Endothelial cell of umbilical vein (primary cell): ENCODE data around the gene DCC. TPM values are rescaled to one million over a fixed set of nuclear protein-coding genes. Genes with fewer than 3 reads are reported as not detected.

ENCODE experiments used
- BruUV-seq: library from RNA; stranded (reverse); fragments of 400-500 nt; replicated peaks from 2 replicates; lab custom pipeline; 2021; lab: Mats Ljungman, UMichigan
- CTCF ChIA-PET: fragments of 300-600, 350-600 bp; sonication (Branson Sonifier 250); formaldehyde crosslinking; loops from one replicate; lab custom pipeline; 2021; ENCODE audit warnings: antibody characterized with exemption, inconsistent platforms; lab: Charles Lee
- POLR2A ChIA-PET: fragments of 300-600, 350-600 bp; sonication (Branson Sonifier 250); formaldehyde crosslinking; loops from one replicate; lab custom pipeline; 2021; ENCODE audit warnings: antibody characterized with exemption, inconsistent platforms; lab: Charles Lee
- DNase-seq: peaks from one replicate; pipeline ENCODE4 v3.0.0-alpha.2; 2011; ENCODE audit warnings: low read depth, low spot score
- FAIRE-seq: peaks from 2 replicates; lab custom pipeline; 2011; peaks lifted over from hg19 to GRCh38; lab: Jason Lieb, UNC
- H2AFZ ChIP-seq: 2 replicates; pipeline ENCODE4 v1.6.0; 2012; ENCODE audit warnings: low read depth, low read length, control low read depth, inconsistent platforms
- H3K27ac ChIP-seq: 2 replicates; pipeline ENCODE4 v1.5.1; 2011; ENCODE audit warnings: low read depth, mild to moderate bottlenecking, control low read depth, low read length, moderate library complexity; ENCODE audit not compliant: insufficient read depth
- H3K27me3 ChIP-seq, 2 experiments: 2 replicates each; pipeline versions ENCODE4 v1.6.0 to v1.6.1; 2011; ENCODE audit warnings: low read length in 2 of 2, mixed read lengths in 1 of 2; ENCODE audit not compliant: control insufficient read depth in 2 of 2, insufficient read depth in 2 of 2
- H3K36me3 ChIP-seq, 2 experiments: 2 replicates in 1 of 2; 3 replicates in 1 of 2; pipeline ENCODE4 v1.5.1; 2011; ENCODE audit warnings: low read length in 2 of 2, mild to moderate bottlenecking in 1 of 2, moderate library complexity in 1 of 2; ENCODE audit not compliant: control insufficient read depth in 2 of 2, insufficient read depth in 2 of 2; ENCODE audit errors: extremely low read depth in 1 of 2
- H3K4me1 ChIP-seq: 3 replicates; pipeline ENCODE4 v1.5.1; 2011; ENCODE audit warnings: mild to moderate bottlenecking, low read length; ENCODE audit not compliant: control insufficient read depth, insufficient read depth; ENCODE audit errors: extremely low read depth
- H3K4me2 ChIP-seq: 2 replicates; pipeline ENCODE4 v1.6.1; 2011; ENCODE audit warnings: low read length, control low read depth, mixed read lengths; ENCODE audit not compliant: insufficient read depth
- H3K4me3 ChIP-seq, 3 experiments: fragments of 200-600 bp in 1 of 3; sonication (generic), shearing (Covaris generic) in 1 of 3; replicated peaks in 1 of 3; 2 replicates each; pipeline ENCODE4 v1.5.1; 2011 to 2016; ENCODE audit warnings: control low read depth in 3 of 3, low read length in 3 of 3, mild to moderate bottlenecking in 2 of 3, inconsistent platforms in 1 of 3, low read depth in 1 of 3, moderate library complexity in 1 of 3; ENCODE audit not compliant: insufficient read depth in 1 of 3
- H3K79me2 ChIP-seq: 2 replicates; pipeline ENCODE4 v1.6.0; 2012; ENCODE audit warnings: low read length, inconsistent platforms; ENCODE audit not compliant: control insufficient read depth, insufficient read depth
- H3K9ac ChIP-seq: replicated peaks from 2 replicates; pipeline ENCODE3; 2011; ENCODE audit warnings: low read length, control low read depth; ENCODE audit not compliant: insufficient read depth; ENCODE audit errors: extremely low read depth
- H3K9me1 ChIP-seq: replicated peaks from 3 replicates; pipeline ENCODE4 v1.6.0; 2011; ENCODE audit warnings: mild to moderate bottlenecking, low read length; ENCODE audit not compliant: control insufficient read depth, insufficient read depth; ENCODE audit errors: extremely low read depth
- H3K9me3 ChIP-seq: replicated peaks from 2 replicates; pipeline ENCODE4 v1.5.1; 2012; ENCODE audit warnings: low read length, inconsistent platforms; ENCODE audit not compliant: control insufficient read depth, insufficient read depth
- H4K20me1 ChIP-seq: replicated peaks from 2 replicates; pipeline ENCODE3; 2011; ENCODE audit warnings: mild to moderate bottlenecking, low read length; ENCODE audit not compliant: control insufficient read depth, insufficient read depth; ENCODE audit errors: extremely low read depth
- EZH2 ChIP-seq: IDR thresholded peaks from 2 replicates; pipeline ENCODE4 v1.6.1; 2012; ENCODE audit warnings: borderline replicate concordance, low read depth, mild to moderate bottlenecking, moderate library complexity, low read length, inconsistent platforms; ENCODE audit not compliant: severe bottlenecking
- FOS ChIP-seq: IDR thresholded peaks from 2 replicates; pipeline ENCODE4 v1.6.1; 2011; ENCODE audit warnings: mild to moderate bottlenecking, low read length, moderate library complexity, borderline replicate concordance; ENCODE audit not compliant: insufficient read depth
- GATA2 ChIP-seq: IDR thresholded peaks from 2 replicates; pipeline ENCODE4 v1.7.0; 2011; ENCODE audit warnings: low read depth, mild to moderate bottlenecking, moderate library complexity, mixed read lengths, low read length; ENCODE audit not compliant: insufficient read length, insufficient read depth
- JUN ChIP-seq: IDR thresholded peaks from 2 replicates; pipeline ENCODE4 v1.6.1; 2011; ENCODE audit warnings: borderline replicate concordance, low read depth; ENCODE audit not compliant: insufficient read length, insufficient read depth
- MYC ChIP-seq: IDR thresholded peaks from one replicate; pipeline ENCODE4 v1.6.1; 2011; ENCODE audit warnings: mild to moderate bottlenecking, low read depth, low read length
- POLR2A ChIP-seq: IDR thresholded peaks from 2 replicates; pipeline ENCODE4 v1.6.1; 2012; ENCODE audit warnings: low read depth, mild to moderate bottlenecking, control low read depth, low read length
- POLR2AphosphoS5 ChIP-seq: IDR thresholded peaks from 2 replicates; pipeline ENCODE4 v1.6.1; 2012; ENCODE audit warnings: low read depth, mild to moderate bottlenecking, control low read depth, low read length, moderate library complexity; ENCODE audit not compliant: insufficient read depth
- dilution Hi-C: fragments of 300-500 bp; cut with MboI; formaldehyde crosslinking; loops from one replicate; pipeline ENCODE4 v1.15.0; 2019; ENCODE audit warnings: low sequenced_read_pairs; ENCODE audit not compliant: extremely low pct_ligation_motif_present
- intact Hi-C: fragments of 100-400 bp; cut with micrococcal nuclease; formaldehyde crosslinking; loops from one replicate; pipeline ENCODE4 v1.10.0; 2022
- polyA plus RNA-seq, 4 experiments: library from polyadenylated mRNA; depleted of rRNA in 3 of 4; stranded (reverse) in 3 of 4; unstranded in 1 of 4; fragments of >200 nt; gene quantifications; 2 replicates each; pipeline versions ENCODE4 v1.2.1 to v1.2.3, GENCODE V29; 2011 to 2012; ENCODE audit warnings: missing spikeins in 1 of 4
- total RNA-seq: library from RNA; stranded (reverse); gene quantifications from 2 replicates; pipeline ENCODE4 v1.2.3, GENCODE V29; 2021
- TF ChIP-seq, protein P1 (sequence below): IDR thresholded peaks from 2 replicates; pipeline ENCODE4 v1.6.1; 2011; ENCODE audit not compliant: insufficient read depth, insufficient read length
- TF ChIP-seq, protein P2 (sequence below), 2 donors: IDR thresholded peaks; 1 replicate in 1 of 2; 2 replicates in 1 of 2; pipeline ENCODE4 v1.5.1; 2011; ENCODE audit warnings: low read length in 2 of 2, mild to moderate bottlenecking in 2 of 2, moderate library complexity in 2 of 2, control low read depth in 1 of 2, inconsistent platforms in 1 of 2, low read depth in 1 of 2; ENCODE audit not compliant: insufficient read depth in 1 of 2; ENCODE audit errors: extremely low read depth in 1 of 2

The DCC gene
- total and polyA plus RNA-seq, 2 donors (not counting 3 experiments of a cell fraction or from before 2014, with no cell fraction given), result not detected

DNA sequence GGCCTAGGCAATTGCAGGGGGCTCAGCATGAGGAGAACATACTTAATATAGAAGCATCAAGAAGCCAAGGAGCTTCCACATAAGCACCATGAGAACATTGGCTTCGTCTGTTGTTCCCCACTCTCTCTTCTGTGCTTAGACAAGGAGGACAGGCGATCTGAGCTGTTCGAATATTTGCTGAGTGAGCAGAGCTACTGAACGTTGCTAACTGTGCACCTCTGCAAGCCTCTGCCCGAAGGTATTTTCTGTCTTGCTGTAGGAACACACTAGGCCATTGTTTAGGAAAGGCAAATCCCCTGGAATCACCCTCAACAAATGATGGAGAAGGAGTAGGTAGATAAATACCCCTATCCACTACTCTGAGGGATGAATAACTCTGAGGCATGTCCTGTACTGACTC, 813.8 kb downstream of the DCC start:
- no peak overlapping the region for H2AFZ ChIP-seq
- DNase-seq (no peak), FAIRE-seq (no peak)
- no peaks in the 10 kb centered on the region for H3K36me3 ChIP-seq
- TF ChIP-seq, protein P1, sequence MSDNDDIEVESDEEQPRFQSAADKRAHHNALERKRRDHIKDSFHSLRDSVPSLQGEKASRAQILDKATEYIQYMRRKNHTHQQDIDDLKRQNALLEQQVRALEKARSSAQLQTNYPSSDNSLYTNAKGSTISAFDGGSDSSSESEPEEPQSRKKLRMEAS, result no peak
- TF ChIP-seq MYC, result no peak
- TF ChIP-seq FOS, result no peak
- no peak for TF ChIP-seq GATA2
- TF ChIP-seq POLR2A, result no peak
- TF ChIP-seq, protein P2, sequence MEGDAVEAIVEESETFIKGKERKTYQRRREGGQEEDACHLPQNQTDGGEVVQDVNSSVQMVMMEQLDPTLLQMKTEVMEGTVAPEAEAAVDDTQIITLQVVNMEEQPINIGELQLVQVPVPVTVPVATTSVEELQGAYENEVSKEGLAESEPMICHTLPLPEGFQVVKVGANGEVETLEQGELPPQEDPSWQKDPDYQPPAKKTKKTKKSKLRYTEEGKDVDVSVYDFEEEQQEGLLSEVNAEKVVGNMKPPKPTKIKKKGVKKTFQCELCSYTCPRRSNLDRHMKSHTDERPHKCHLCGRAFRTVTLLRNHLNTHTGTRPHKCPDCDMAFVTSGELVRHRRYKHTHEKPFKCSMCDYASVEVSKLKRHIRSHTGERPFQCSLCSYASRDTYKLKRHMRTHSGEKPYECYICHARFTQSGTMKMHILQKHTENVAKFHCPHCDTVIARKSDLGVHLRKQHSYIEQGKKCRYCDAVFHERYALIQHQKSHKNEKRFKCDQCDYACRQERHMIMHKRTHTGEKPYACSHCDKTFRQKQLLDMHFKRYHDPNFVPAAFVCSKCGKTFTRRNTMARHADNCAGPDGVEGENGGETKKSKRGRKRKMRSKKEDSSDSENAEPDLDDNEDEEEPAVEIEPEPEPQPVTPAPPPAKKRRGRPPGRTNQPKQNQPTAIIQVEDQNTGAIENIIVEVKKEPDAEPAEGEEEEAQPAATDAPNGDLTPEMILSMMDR (IDR thresholded peaks at IDR 0.05; ENCODE audit: extremely low read depth in 1 of 2, insufficient read depth in 1 of 2, low read depth in 1 of 2, low read length in 2 of 2), result no peak
- no peak for TF ChIP-seq JUN
- TF ChIP-seq EZH2, result no peak
- no peak for TF ChIP-seq POLR2AphosphoS5
- no TSS peak for BruUV-seq
- dilution Hi-C loops (no loop called here), intact Hi-C loops (no loop called here)
- no peak overlapping the region for H3K9ac ChIP-seq
- peaks cover 11% of the 10 kb centered on the region for H3K9me3 ChIP-seq
- ChIA-PET CTCF (no interaction called here), POLR2A (no interaction called here)
- no peaks in the 10 kb centered on the region for H3K79me2 ChIP-seq
- no peak overlapping the region for H3K4me2 ChIP-seq
- no peaks in the 10 kb centered on the region for H3K4me1 ChIP-seq
- H3K27ac ChIP-seq, result no peak overlapping the region
- H4K20me1 ChIP-seq, result no peaks in the 10 kb centered on the region
- H3K9me1 ChIP-seq, result no peaks in the 10 kb centered on the region
- no peaks in the 10 kb centered on the region for H3K27me3 ChIP-seq
- H3K4me3 ChIP-seq, result no peak overlapping the region
